C4-2B (cell line): ENCODE measurements around the gene MAST4.

Source experiments
- H3K27ac ChIP-seq: fragments of 450-650 bp; 2 replicates; pipeline ENCODE4 v1.5.1; 2017
- ZFX ChIP-seq: fragments of 450-650 bp; IDR thresholded peaks from 2 replicates; pipeline ENCODE4 v1.6.1; 2017
- TF ChIP-seq, protein P1 (sequence below): fragments of 450-650 bp; conservative IDR thresholded peaks from 2 replicates; pipeline ENCODE4 v1.5.1; 2017; ENCODE audit warnings: mild to moderate bottlenecking

Gene MAST4

DNA sequence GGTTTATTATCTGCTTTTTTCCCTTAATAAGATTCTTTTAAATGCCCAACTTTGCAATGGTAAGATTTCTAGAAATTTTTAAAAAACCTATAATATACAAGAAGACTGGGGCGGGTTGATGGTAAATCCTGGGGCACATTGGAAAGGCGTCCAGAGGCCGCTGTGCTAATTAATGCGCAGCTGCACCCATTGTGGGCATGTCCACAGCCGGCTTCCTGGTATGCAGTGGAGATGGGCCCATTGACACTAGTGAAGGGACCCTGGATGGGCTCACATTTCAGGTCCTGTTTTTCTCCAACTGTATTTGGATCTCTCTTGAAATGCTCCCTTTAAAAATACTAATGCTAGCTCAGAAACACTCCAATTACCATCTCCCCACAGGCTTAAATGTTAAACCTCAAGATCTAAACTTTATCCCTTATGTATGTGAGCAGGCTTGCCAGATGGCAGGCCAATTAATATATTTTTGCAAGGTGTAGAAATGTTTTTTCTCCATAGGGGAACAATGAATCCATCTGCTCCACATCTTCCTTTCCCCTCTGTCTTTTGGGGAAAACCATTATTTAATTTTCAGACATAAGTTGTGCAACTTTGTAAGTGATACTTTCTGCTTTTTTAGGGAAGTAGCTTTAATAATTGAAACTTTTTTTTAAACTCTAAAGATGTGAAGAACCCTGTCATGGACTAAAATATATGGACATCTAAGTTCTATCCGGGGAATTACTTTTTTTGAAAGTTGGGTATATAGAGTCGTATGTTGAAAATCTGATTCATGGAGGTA lies 423.1 kb downstream of the MAST4 start:
- TF ChIP-seq ZFX = no peak
- TF ChIP-seq, protein P1, sequence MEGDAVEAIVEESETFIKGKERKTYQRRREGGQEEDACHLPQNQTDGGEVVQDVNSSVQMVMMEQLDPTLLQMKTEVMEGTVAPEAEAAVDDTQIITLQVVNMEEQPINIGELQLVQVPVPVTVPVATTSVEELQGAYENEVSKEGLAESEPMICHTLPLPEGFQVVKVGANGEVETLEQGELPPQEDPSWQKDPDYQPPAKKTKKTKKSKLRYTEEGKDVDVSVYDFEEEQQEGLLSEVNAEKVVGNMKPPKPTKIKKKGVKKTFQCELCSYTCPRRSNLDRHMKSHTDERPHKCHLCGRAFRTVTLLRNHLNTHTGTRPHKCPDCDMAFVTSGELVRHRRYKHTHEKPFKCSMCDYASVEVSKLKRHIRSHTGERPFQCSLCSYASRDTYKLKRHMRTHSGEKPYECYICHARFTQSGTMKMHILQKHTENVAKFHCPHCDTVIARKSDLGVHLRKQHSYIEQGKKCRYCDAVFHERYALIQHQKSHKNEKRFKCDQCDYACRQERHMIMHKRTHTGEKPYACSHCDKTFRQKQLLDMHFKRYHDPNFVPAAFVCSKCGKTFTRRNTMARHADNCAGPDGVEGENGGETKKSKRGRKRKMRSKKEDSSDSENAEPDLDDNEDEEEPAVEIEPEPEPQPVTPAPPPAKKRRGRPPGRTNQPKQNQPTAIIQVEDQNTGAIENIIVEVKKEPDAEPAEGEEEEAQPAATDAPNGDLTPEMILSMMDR = no peak
- H3K27ac ChIP-seq = no peak overlapping the region

DNA sequence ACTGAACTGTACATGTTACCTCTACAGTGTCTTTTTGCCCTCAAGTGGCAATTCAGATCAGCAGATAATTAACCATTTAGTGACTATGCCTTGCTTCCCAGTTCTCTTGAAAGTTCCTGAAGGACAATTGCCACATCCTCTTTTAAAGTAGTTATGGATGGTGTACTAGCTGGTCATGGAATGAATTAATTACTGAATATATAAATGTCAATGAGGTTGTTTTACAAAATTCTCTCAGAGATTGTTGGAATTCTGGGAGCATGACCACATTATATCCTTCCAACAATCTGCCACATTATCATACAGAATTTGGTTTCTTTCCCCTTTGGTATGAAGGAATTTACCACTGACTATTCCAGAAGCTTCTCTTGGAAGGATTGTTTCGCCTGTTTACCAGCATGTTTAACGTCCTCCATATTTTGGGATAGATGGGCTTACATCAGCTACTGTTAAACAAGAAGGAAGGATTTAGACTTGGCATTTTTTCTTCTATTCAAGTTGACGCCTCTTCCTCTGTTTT lies 424.0 kb downstream of the MAST4 start:
- TF ChIP-seq, protein P1 = no peak
- TF ChIP-seq ZFX = no peak
- no peak overlapping the region for H3K27ac ChIP-seq

DNA sequence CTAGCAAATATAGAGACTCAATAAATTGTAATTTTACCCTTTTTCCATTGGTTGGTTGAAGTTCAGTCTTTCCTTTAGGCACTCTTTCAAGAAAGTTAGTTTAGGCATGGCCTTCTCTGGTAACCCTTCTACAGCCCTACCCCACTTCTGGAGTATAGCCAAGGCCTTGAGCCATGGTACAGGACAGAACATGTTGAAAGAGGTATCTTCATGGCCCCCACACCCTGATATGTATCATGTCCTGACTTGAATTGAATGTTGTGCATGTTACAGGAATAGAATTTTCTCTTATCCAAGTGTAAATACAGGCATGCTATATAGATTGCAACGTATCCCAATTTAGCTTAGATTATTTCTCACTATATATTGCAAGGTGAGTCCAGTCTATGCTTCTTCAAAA lies 424.8 kb downstream of the MAST4 start:
- TF ChIP-seq ZFX = no peak
- TF ChIP-seq, protein P1 = no peak
- H3K27ac ChIP-seq = no peak overlapping the region

DNA sequence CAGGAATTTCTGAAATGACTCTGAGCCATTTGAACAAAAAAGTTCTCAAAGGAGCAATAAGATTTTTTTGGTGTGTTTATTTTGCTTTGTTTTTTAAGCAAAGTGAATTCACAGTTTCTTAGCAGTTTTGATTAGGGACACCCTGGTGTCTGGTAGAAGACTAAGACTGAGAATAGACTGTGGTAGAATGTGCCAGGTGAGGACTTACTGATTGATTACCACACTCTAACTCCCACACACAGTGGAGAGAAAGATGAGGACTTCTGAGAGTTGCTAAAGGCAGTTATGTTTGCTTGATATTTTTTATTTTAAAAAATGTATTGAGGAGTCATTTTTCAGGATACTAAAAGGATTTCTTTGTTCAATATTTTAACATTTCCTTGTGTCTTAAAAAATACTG lies 425.3 kb downstream of the MAST4 start:
- TF ChIP-seq, protein P1 = no peak
- TF ChIP-seq ZFX = no peak
- no peak overlapping the region for H3K27ac ChIP-seq

DNA sequence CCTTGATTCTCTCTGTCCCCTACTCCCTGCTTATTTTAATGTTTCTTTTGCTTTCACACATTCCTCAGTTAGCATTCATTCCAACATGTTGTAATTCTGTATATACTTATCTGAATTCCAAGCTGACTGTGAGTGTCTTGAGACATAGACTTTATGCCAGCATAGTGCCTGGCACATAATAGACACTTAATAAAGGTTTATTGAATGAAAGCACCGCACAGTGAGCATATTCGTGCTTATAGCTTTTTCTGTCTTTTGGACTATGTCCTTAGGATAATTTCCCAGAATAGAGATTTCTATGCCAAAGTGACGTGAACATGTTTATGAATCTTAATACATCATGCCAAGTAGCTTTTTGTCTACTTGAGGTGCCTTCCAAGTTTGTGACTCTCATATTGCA lies 425.8 kb downstream of the MAST4 start:
- TF ChIP-seq ZFX = no peak
- TF ChIP-seq, protein P1 = no peak
- H3K27ac ChIP-seq = no peak overlapping the region

DNA sequence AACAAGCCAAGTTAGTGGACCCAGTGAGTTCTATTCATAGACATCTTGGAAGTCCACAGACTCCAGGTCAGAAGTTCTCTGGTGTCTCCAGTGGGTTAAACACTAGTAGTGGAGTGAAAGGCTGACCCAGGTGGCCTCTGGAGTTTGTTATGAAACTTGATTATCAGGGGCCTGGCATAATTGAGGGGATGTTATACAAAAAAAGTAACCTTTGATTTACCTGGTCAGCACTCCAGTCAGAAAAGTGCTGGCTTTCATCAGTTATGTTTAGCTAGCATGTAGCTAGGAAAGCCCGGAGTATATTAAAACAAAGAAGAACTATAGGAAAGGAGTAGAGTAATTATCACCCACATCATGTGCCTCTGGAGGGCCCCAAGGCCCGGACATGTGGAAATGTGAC lies 429.3 kb downstream of the MAST4 start:
- no peak overlapping the region for H3K27ac ChIP-seq
- TF ChIP-seq, protein P1 = no peak
- no peak for TF ChIP-seq ZFX

- no peak overlapping the region for H3K27ac ChIP-seq
- no peak for TF ChIP-seq ZFX
- TF ChIP-seq, protein P1 = no peak
Observed at GRCh38 chr5:67026278-67026677, 430.1 kb downstream of the MAST4 start.
